Fibroblast of pulmonary artery (primary cell): Measurements from ENCODE around the gene TMEM158.

Experiments used
- DNase-seq: peaks from one replicate; pipeline ENCODE4 v3.0.0-alpha.2; 2010; ENCODE audit warnings: low read depth
- H3K4me3 ChIP-seq: replicated peaks from 2 replicates; pipeline ENCODE4 v1.5.1; 2011; ENCODE audit warnings: low read depth, mild to moderate bottlenecking, control low read depth, low read length, moderate library complexity
- CTCF ChIP-seq: IDR thresholded peaks from 2 replicates; pipeline ENCODE4 v1.5.1; 2011; ENCODE audit warnings: mild to moderate bottlenecking, control low read depth, low read length, inconsistent platforms; ENCODE audit errors: missing control alignments

Gene TMEM158

GRCh38 chr3:45267097-45267496 is 41.0 kb upstream of the TMEM158 start:
- no peak for TF ChIP-seq CTCF
- no peak for DNase-seq

GRCh38 chr3:45261333-45262110 is 35.4 kb upstream of the TMEM158 start:
- no peak overlapping the region for H3K4me3 ChIP-seq
- no peak for DNase-seq
- no peak for TF ChIP-seq CTCF

More at GRCh38 chr3:45267097-45267496, 41.0 kb upstream of the TMEM158 start:
- H3K4me3 ChIP-seq = no peak overlapping the region

GRCh38 chr3:45259133-45259532 is 33.0 kb upstream of the TMEM158 start:
- DNase-seq = no peak
- no peak for TF ChIP-seq CTCF
- no peak overlapping the region for H3K4me3 ChIP-seq

GRCh38 chr3:45258317-45258716 is 32.2 kb upstream of the TMEM158 start:
- TF ChIP-seq CTCF = no peak
- H3K4me3 ChIP-seq = no peak overlapping the region
- no peak for DNase-seq

- no peak overlapping the region for H3K4me3 ChIP-seq
- no peak for DNase-seq
- no peak for TF ChIP-seq CTCF
Observed at GRCh38 chr3:45253316-45253715, 27.2 kb upstream of the TMEM158 start.

- no peak for DNase-seq
- no peak for TF ChIP-seq CTCF
- H3K4me3 ChIP-seq = no peak overlapping the region
Observed at GRCh38 chr3:45252826-45253225, 26.7 kb upstream of the TMEM158 start.

GRCh38 chr3:45249391-45249790 is 23.3 kb upstream of the TMEM158 start:
- no peak overlapping the region for H3K4me3 ChIP-seq
- DNase-seq = no peak
- TF ChIP-seq CTCF = no peak
